Right ventricle myocardium inferior (tissue), 1 donor: ENCODE data around the gene KCNK18. TPM values are rescaled to one million over a fixed set of nuclear protein-coding genes. Genes with fewer than 3 reads are reported as not detected.
A peak's percentile ranks its signal among the peaks of the same experiment; 100 is the strongest.

Experiments
- ATAC-seq: fragments of 200-7000 bp; cut with Tn5 transposase; one replicate; pipeline ENCODE4 v1.9.1; 2020; ENCODE audit warnings: mild to moderate bottlenecking, moderate library complexity
- DNase-seq: peaks from one replicate; pipeline ENCODE4 v3.0.0; 2021; ENCODE audit errors: missing footprints
- intact Hi-C: fragments of 100-400 bp; cut with DNase I; formaldehyde crosslinking; loops from one replicate; pipeline ENCODE4 v1.11.0; 2022
- long read RNA-seq: library from polyadenylated mRNA; unstranded; transcript quantifications from one replicate; pipeline ENCODE4 v2.0.0, GENCODE V29; 2021
- total RNA-seq: library from RNA; stranded (reverse); fragmentation: NEBNext Ultra II Directional; extraction: Animal tissue kit (Norgen Biotek cat#: 25700); gene quantifications from one replicate; pipeline ENCODE4 v1.2.1, GENCODE V29; 2021
- donor health status: DM: no; HTN: yes; CAD: no; lungs with severe emphysema.

The KCNK18 gene
- total RNA-seq: not detected
- long read RNA-seq: 0 reads

DNA sequence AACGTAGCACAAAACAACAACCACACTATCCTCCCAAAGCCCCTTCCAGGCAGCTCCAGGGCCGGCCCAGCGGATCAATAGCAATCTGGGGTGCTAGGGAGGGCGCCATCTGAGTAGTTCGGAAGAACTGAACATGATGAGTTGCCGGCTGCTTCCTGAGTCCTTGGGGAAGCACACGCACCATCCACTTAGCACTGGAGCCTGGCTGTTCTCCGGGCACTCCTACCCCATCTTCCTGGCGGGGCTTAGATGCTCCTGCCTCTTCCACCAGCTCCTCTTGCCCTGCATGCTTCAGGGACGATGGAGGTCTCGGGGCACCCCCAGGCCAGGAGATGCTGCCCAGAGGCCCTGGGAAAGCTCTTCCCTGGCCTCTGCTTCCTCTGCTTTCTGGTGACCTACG lies at the start of gene KCNK18:
Gene KCNK18, plus strand, starts transcription at position 301 of the 400 bp plus-strand sequence. Its CDS starts 0 bp downstream, at position 301.
- ATAC-seq (no peak), DNase-seq (no peak)
- intact Hi-C loops: no loop called here

DNA sequence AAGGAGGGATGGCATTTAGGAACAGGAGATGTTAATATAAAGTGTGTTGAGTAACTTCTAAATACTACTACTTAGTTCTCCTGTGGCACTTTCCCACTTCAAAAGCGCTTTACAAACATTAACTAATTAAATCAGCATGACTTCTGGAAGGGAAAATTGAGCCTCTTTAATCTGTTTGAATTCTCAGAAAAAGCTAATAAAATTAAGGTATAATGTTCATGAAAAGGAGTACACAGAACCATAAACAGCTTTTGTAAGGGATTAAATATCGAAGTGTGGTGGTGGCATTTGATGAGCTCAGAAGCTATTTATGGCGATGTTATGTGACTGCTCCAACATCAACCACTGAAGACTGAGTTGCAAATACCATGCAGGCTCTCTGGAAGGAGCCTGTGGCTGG lies 49.0 kb upstream of the KCNK18 start:
- intact Hi-C loops: no loop called here
- DNase-seq (no peak), ATAC-seq (no peak)

- DNase-seq (no peak), ATAC-seq (no peak)
- intact Hi-C loops: no loop called here
Measured at GRCh38 chr10:117152668-117153067, 44.6 kb upstream of the KCNK18 start.

DNA sequence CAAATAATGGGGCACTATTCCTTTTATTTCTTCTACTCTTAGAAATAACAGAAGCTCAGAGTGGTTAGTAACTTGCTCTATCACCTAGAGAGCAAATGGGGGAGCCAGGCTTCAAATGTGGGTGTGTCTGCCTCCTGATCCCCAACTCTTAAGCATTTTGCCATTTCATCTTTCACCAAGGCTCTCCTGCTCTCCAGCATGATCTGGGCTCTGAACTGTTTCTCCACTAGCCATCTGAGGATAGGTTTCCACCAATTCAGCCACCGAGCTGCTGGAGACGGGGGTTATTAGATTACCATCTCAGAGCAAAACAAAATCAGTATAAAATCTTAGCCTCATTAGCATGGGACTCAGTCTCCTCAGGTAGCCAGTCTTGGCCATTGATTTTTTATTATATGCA lies 39.0 kb upstream of the KCNK18 start:
- no peak for ATAC-seq
- no peak for DNase-seq
- intact Hi-C loops: no loop called here

- intact Hi-C loops: no loop called here
- ATAC-seq: no peak
Measured at GRCh38 chr10:117159390-117159789, 37.9 kb upstream of the KCNK18 start.

GRCh38 chr10:117160567-117160966 lies 36.7 kb upstream of the KCNK18 start:
- intact Hi-C loops: no loop called here
- ATAC-seq (no peak), DNase-seq (no peak)

More at GRCh38 chr10:117159390-117159789, 37.9 kb upstream of the KCNK18 start:
- no peak for DNase-seq

DNA sequence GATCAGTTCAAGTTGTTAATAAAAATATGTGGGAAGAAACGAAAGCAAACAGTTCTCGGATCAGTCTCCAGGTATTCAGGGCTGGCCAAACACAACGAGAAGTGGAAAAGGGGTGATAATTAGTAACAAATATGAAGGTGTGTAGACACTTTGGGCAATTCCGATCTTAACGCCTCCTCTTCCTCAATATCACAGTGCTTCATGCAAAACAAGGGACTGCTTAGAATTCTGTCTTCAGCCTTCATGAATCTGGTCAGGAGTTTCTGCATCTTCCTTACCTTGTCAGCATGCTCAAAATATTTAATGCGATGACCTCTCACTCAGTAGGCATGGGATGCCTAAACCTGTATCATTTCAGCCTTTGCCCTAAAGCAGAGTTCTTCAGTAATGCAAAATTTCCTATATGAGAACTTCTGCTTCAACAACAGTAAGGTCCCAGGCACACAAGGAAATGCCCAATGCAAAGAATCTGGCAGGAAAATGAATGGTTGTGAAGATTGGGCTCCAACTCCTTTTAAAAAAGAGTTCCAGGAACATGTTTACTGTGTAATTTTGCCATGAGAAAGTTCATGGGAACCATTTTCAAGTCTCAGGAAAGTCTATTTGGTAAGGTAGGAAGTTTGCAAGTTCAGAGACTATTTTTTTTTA lies 35.8 kb upstream of the KCNK18 start:
- intact Hi-C loops: no loop called here
- DNase-seq: no peak
- no peak for ATAC-seq

DNA sequence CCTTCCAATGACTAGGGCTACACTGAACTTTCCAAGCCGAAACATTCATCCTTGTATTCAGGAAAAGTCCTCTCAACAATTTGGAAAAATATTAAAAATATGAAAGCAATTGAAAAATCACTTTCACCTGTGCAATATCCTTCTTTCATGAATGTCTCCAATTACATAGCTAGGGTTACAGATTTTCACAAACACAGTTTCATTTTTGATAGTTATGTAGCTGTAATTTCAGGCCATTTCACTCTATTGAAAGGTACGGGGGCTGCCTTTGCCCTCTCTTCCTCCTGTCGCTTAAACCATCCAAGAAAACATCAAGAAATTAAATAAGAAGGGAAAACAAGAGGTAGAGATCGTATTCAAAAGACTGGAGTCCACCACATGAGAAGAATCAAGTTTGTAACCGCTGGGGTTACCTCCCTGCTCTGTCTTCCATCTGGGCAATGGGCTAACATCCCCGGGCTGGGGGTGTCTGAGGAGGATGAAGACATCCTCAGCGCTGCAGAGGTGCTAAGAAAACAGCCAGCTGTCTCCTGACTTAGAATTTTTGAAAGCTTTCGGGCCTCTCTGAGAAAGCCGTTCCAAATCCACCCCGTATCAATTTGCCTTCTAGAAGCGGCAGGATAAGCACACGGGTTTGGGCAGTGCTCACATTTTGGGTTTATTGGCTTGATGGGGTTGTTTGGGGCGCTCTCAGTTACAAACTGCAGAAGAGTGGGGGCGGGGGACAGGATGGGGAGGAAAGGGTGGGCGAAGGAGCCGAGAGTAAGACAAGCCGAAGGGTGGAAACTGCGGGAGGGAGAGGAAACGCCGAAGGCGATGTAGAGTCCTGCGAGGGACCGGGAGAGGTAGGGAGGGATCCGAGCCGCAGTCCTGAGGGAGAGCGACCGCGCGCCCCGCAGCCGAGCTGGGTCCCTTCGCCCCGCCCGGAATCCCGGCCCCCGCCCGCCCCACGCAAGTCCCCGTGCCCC lies 34.9 kb upstream of the KCNK18 start:
- ATAC-seq (no peak), DNase-seq (no peak)
- intact Hi-C loops: no loop called here

DNA sequence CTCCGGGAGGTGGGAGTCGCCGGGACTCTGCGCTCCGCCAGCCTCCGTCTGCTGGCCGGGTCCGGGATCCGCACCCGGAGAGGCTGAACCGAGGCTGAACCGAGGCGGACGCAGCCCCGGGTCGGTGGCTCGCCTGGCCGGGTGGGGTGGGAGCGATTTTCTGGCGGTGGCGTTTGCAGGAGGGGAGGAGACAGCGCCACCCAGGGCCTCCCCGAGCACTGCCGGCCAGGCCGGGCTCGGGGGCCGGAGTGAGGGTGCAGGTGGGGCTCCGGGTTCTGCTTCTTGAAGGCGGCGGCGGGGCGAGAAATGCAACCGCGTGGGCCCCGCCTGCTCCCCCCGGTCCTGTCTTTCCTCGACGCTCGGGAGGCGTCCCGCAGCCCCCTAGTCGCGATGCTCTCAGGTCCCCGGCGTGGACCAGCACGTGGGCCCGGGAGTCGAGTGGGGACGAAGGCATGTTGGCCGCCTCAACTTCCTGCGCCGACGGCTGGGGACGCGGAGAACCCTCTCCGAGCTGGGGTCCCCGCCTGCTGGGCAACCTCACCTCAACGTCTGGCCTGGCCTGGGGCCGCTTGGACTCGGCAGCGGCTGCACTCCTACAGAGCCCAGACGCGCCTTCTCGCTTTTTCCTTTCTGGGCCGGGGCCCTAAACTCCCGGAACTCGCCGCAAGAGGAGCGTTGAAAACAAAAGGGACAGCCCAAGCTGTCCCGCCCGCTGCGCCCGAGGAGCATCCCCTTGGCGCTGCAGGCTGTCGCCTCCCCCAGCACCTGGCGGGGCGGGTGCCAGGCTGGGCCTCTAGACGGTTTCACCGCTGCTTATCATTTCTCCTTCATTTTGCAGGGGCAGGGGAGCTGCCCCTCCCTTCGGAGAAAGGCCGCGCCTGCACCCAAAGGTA lies 34.0 kb upstream of the KCNK18 start:
- ATAC-seq (no peak), DNase-seq (no peak)
- intact Hi-C loops: no loop called here

DNA sequence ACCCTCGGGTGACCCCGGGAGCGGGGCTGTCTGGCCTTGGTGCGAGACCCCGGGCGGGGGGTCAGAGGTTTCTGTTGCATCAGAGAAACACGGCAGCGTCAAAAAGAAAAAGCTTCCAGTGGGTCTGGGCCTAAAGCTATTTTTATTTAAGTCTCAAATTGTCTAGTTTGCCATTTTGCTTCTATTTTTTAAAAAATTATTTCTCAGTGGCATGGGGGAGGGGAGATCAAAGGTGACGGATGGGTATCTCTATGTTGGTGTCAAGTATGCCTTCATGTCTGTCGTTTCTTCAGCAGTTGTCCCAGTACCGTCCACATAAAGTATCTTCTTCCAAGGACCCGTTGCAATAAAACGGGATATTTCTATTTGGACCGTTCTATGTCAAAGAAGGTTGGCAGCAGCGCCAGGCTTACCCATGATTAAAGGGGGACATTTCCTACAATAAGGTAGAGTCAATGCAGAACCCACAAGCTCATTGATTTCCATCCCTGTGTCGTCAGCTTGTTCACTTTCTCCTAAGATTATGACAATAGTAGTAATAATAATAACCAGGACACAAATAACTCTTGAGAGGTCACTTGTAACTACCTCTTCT lies 33.2 kb upstream of the KCNK18 start:
- DNase-seq (no peak), ATAC-seq (no peak)
- intact Hi-C loops: no loop called here

DNA sequence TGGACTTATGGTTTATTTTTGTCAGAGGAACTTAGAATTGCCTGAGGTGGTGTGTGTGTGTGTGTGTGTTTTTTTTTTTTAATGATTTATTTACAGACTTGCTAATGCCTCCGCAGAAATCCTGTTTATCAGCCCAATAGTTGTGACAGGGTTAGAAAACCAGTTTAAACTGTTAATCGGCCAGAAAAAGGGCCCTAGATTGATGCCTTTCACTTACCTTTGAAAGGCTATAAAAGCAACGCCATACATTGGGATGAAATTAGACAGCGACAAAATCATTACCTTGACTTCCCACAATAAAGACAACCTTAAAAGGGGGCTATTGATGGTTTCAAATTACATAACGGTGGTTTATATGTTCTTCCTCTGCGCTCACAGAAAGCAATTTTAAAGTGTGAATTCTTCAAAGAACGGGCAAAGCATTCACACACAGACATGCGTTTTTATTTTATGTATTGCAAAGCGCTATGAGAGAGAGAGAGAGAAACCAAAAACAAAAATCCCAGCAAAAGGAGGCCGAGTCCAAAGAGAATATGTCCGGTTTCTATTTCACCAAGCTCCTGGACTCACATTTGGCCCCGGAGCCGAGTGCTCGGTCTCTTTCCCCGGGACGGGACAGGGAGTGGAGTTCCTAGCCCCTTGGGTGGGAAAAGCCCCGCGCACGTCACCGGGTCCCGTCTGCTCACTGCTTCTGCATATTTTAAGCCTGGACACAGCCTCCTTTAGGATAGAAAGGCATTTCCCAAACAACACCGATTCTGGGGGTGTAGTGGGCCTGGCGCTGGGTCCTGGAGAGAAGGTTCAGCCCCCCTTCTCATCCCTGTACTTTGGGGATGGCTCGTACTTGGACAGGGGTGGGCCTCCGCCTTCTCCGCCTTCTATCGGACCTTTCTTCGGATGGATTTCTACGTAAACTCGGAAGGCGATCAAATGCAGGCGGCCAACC lies 32.4 kb upstream of the KCNK18 start:
- ATAC-seq (no peak), DNase-seq (no peak)
- intact Hi-C loops: no loop called here

- intact Hi-C loops: no loop called here
- DNase-seq: no peak
- ATAC-seq: peak; percentile 58
Measured at GRCh38 chr10:117165538-117166417, 31.5 kb upstream of the KCNK18 start.

DNA sequence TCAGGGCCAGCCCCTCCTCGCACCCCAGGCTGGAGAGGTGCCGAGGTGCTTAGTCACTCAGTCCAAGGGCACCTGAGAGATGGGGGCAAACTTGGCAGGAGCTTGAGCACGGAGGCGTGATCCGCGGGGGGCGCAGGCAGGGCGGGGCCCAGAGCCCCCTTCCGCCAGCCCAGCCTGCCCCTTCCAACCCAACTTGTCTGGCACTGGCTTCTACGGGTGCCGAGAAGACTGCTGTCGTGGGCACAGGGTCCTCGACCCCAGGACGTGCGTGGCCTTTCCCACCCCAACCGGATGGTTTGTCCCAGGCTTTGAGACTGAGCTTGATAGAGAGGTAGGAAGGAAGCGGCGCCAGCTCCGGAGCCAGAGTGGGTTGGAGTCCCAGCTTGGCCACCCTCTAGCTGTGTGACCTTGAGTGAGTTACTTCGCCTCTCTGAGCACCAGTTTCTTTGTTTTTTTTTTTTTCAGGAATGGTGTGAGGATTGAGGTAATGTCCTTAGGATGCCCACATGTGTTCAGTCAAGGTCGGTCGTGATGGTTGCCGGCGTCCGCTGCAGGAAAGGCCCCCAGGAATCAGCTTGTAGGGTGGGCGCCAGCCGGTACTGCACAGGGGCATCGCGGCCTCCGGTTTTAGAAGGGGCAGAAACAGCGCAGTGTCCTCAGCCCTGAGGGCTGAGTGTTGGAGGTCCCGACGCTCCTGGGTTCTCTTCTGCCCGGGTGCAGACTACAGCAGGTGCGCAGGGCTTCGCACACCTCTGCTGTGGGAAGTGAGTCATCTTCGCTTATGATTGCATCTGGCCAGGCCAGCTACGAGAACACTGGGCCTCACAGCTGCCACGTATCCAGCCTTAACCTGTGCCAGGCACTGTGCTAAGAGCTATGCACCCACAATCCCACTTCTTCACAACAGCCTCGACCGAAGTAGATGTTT lies 30.6 kb upstream of the KCNK18 start:
- DNase-seq: no peak
- ATAC-seq: no peak
- intact Hi-C loops: no loop called here

- intact Hi-C loops: no loop called here
- ATAC-seq (no peak), DNase-seq (no peak)
Measured at GRCh38 chr10:117167346-117167788, 29.9 kb upstream of the KCNK18 start.

DNA sequence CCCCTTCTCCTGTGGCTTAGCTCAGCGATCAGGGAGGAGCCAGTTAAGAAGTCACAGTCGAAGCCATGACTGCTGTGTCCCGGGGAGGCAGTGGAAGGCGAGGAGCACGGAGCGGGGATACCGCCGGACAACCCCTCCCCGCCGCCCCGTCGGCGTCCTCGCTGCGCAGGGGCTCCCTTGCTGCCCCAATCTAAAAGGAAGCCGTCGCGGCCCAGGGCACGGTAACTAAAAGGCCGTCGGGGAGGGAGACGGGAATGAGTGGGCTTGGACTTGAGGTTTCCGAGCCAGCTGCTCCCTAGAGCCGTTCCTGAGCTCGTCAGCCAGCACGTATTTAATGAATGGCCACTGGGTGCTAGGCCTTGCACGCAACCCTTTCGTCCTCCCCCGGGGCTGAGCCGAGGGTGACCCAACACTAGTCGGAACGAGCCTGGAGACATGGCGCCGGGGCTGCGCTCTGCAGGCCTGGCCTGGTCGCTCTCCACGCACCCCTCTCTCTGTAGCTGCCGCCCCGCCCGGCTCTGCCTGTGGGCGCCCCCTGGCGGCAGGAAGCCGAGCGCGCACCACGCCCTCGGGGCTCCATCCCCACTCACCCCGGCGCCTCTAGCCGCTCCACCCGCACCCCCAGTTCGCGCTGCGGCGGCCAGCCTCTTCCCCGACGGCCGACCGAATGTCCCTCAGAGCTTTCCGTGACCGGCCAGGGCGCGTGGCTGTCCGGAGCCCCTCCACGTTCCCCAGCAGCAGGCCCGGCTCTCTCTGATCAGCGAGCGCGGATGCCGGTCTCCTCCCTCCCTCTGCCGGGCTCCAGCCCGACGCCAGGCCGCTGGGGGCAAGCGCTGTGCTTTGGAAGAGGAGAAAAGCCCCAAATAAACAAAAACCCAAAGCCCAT lies 29.3 kb upstream of the KCNK18 start:
- intact Hi-C loops: no loop called here
- peak; percentile 86 for DNase-seq
- peak; percentile 74 for ATAC-seq
